ENCODE results near the gene BNIP3. TPM values are rescaled to one million over a fixed set of nuclear protein-coding genes. Genes with fewer than 3 reads are reported as not detected.

BNIP3 gene
- total RNA-seq, 1 experiment from 2014 or later = 37.5 TPM

GRCh38 chr10:132022241-132022640 is 40.5 kb upstream of the BNIP3 start:
- no peak for DNase-seq (ENCODE audit: low read depth, low spot score)
- no peak overlapping the region for H3K4me2 ChIP-seq (ENCODE audit: low read length)
- no peaks in the 10 kb centered on the region for H4K20me1 ChIP-seq (ENCODE audit: insufficient read depth)
- no peaks in the 10 kb centered on the region for H3K9me2 ChIP-seq (ENCODE audit: insufficient read depth)
- H3K27ac ChIP-seq (ENCODE audit: low read depth, low read length) = no peak overlapping the region
- CTCF ChIA-PET = interaction anchor here (1.0 to 1.7 kb wide), 6 partner anchors 18 to 136 kb away, joined by 3 to 13 read pairs (median 4); partner anchors contain the start of gene PPP2R2D
- peaks cover 0 to 11% of the 10 kb centered on the region in 2 experiments; a peak in 2 of 4 replicates for H3K4me1 ChIP-seq (ENCODE audit: control insufficient read depth in 1 of 2, insufficient read depth in 2 of 2, low read length in 2 of 2)
- H3K9ac ChIP-seq (ENCODE audit: low read length) = no peak overlapping the region
- H3K79me2 ChIP-seq (ENCODE audit: insufficient read depth, low read length) = no peaks in the 10 kb centered on the region
- H2AFZ ChIP-seq (ENCODE audit: low read depth, low read length, poor library complexity, severe bottlenecking) = no peak overlapping the region
- no peak for TF ChIP-seq SRF (IDR thresholded peaks at IDR 0.05; ENCODE audit: low read depth)
- no peak for TF ChIP-seq CBX3 (IDR thresholded peaks at IDR 0.05; ENCODE audit: low read depth)
- no peaks in the 10 kb centered on the region for H3K9me3 ChIP-seq (ENCODE audit: control insufficient read depth in 1 of 2, insufficient read depth in 1 of 2, low read depth in 1 of 2, low read length in 2 of 2)
- intact Hi-C loops (cut with micrococcal nuclease) = no loop called here
- RAD21 ChIA-PET (ENCODE audit: low non-redundant PET in 1 of 2, low total read pairs in 2 of 2, uncharacterized antibody in 2 of 2, unreplicated experiment in 2 of 2) = interaction anchor here in 1 of 2 experiments (1.5 kb wide), 1 partner anchor 137 kb away, joined by 7 read pairs; no protein-coding TSS in a partner anchor
- no peaks in the 10 kb centered on the region for H3K27me3 ChIP-seq (ENCODE audit: insufficient read depth, low read length)
- BruUV-seq (replicated peaks) = no TSS peak
- H3K36me3 ChIP-seq (ENCODE audit: control insufficient read depth in 1 of 2, insufficient read depth in 2 of 2, low read length in 2 of 2) = no peaks in the 10 kb centered on the region
- no peak for ATAC-seq
- no peak overlapping the region for H3K4me3 ChIP-seq (replicated peaks in 1 of 2; ENCODE audit: low read depth in 1 of 2, low read length in 2 of 2)
- POLR2A ChIA-PET = no interaction called here

GRCh38 chr10:132021504-132022143 is 39.9 kb upstream of the BNIP3 start:
- Histone ChIP-seq H3K27me3 (ENCODE audit: insufficient read depth, low read length) (no peaks in the 10 kb centered on the region), H2AFZ (ENCODE audit: low read depth, low read length, poor library complexity, severe bottlenecking) (no peak overlapping the region), H3K36me3 (ENCODE audit: control insufficient read depth in 1 of 2, insufficient read depth in 2 of 2, low read length in 2 of 2) (no peaks in the 10 kb centered on the region), H3K4me1 (ENCODE audit: control insufficient read depth in 1 of 2, insufficient read depth in 2 of 2, low read length in 2 of 2) (peaks cover 0 to 9% of the 10 kb centered on the region in 2 experiments; a peak in 1 of 4 replicates), H3K9me2 (ENCODE audit: insufficient read depth) (no peaks in the 10 kb centered on the region), H3K9me3 (ENCODE audit: control insufficient read depth in 1 of 2, insufficient read depth in 1 of 2, low read depth in 1 of 2, low read length in 2 of 2) (no peaks in the 10 kb centered on the region), H3K9ac (ENCODE audit: low read length) (no peak overlapping the region), H3K4me2 (ENCODE audit: low read length) (no peak overlapping the region), H3K27ac (ENCODE audit: low read depth, low read length) (no peak overlapping the region), H4K20me1 (ENCODE audit: insufficient read depth) (no peaks in the 10 kb centered on the region), H3K4me3 (replicated peaks in 1 of 2; ENCODE audit: low read depth in 1 of 2, low read length in 2 of 2) (no peak overlapping the region), H3K79me2 (ENCODE audit: insufficient read depth, low read length) (no peaks in the 10 kb centered on the region)
- ATAC-seq (no peak), DNase-seq (ENCODE audit: low read depth, low spot score) (no peak)
- ChIA-PET RAD21 (ENCODE audit: low non-redundant PET in 1 of 2, low total read pairs in 2 of 2, uncharacterized antibody in 2 of 2, unreplicated experiment in 2 of 2) (no interaction called here), CTCF (no interaction called here), POLR2A (no interaction called here)
- no TSS peak for BruUV-seq (replicated peaks)
- intact Hi-C loops (cut with micrococcal nuclease) = no loop called here
- TF ChIP-seq REST (IDR thresholded peaks at IDR 0.05; ENCODE audit: low read depth) (no peak), CEBPB (IDR thresholded peaks at IDR 0.05; ENCODE audit: low read depth) (no peak), SP1 (IDR thresholded peaks at IDR 0.05; ENCODE audit: low read depth) (no peak), CTCF (IDR thresholded peaks at IDR 0.05 in 2 of 3, conservative IDR thresholded peaks at IDR 0.05 in 1 of 3; ENCODE audit: borderline replicate concordance in 1 of 3, insufficient read depth in 1 of 3, low read depth in 2 of 3, low read length in 2 of 3) (no peak), POLR2A (IDR thresholded peaks at IDR 0.05; ENCODE audit: borderline replicate concordance, extremely low read depth, insufficient read depth, insufficient read length) (no peak), MAX (IDR thresholded peaks at IDR 0.05) (no peak), TCF7L2 (IDR thresholded peaks at IDR 0.05; ENCODE audit: borderline replicate concordance, extremely low read depth, insufficient read depth, insufficient read length) (no peak), SIN3A (IDR thresholded peaks at IDR 0.05; ENCODE audit: low read depth) (no peak), POLR2AphosphoS5 (IDR thresholded peaks at IDR 0.05; ENCODE audit: low read depth, low read length) (no peak), RAD21 (IDR thresholded peaks at IDR 0.05; ENCODE audit: low read depth) (no peak)

Measured in HCT116 (cell line).